ENCODE measurements around the gene ZBTB47. TPM values are rescaled to one million over a fixed set of nuclear protein-coding genes. Genes with fewer than 3 reads are reported as not detected.

The ZBTB47 gene
- total RNA-seq, 3 donors from 2014 or later, result 0.26 to 0.79 (median 0.56) TPM

GRCh38 chr3:42640771-42641370 lies 12.6 kb upstream of the ZBTB47 start:
- no peak for DNase-seq
- no peak overlapping the region for H3K4me3 Mint-ChIP-seq
- H3K36me3 Mint-ChIP-seq (ENCODE audit: insufficient read depth), result peaks cover 29% of the 10 kb centered on the region
- H3K27me3 Mint-ChIP-seq (ENCODE audit: low read depth), result no peaks in the 10 kb centered on the region
- peaks cover 12% of the 10 kb centered on the region for H3K4me1 Mint-ChIP-seq (ENCODE audit: low read depth)
- no peaks in the 10 kb centered on the region for H3K9me3 Mint-ChIP-seq
- no peak for ATAC-seq

GRCh38 chr3:42647821-42648459 lies 5.6 kb upstream of the ZBTB47 start:
- no peak for ATAC-seq
- H3K27me3 Mint-ChIP-seq (ENCODE audit: low read depth), result no peaks in the 10 kb centered on the region
- no peak overlapping the region for H3K4me3 Mint-ChIP-seq
- H3K4me1 Mint-ChIP-seq (ENCODE audit: low read depth), result peaks cover 10% of the 10 kb centered on the region
- no peaks in the 10 kb centered on the region for H3K9me3 Mint-ChIP-seq
- peaks cover 26% of the 10 kb centered on the region for H3K36me3 Mint-ChIP-seq (ENCODE audit: insufficient read depth)
- DNase-seq, result no peak

GRCh38 chr3:42649006-42649405 lies 4.5 kb upstream of the ZBTB47 start:
- DNase-seq, result no peak
- no peaks in the 10 kb centered on the region for H3K9me3 Mint-ChIP-seq
- no peaks in the 10 kb centered on the region for H3K27me3 Mint-ChIP-seq (ENCODE audit: low read depth)
- H3K4me1 Mint-ChIP-seq (ENCODE audit: low read depth), result peaks cover 18% of the 10 kb centered on the region
- H3K4me3 Mint-ChIP-seq, result no peak overlapping the region
- no peak for ATAC-seq
- H3K36me3 Mint-ChIP-seq (ENCODE audit: insufficient read depth), result peaks cover 19% of the 10 kb centered on the region

- H3K4me1 Mint-ChIP-seq (ENCODE audit: low read depth), result peaks cover 18% of the 10 kb centered on the region
- no peak for DNase-seq
- no peak for ATAC-seq
- H3K36me3 Mint-ChIP-seq (ENCODE audit: insufficient read depth), result peaks cover 14% of the 10 kb centered on the region
- H3K4me3 Mint-ChIP-seq, result no peak overlapping the region
- no peaks in the 10 kb centered on the region for H3K9me3 Mint-ChIP-seq
- H3K27me3 Mint-ChIP-seq (ENCODE audit: low read depth), result no peaks in the 10 kb centered on the region
These were observed 3.7 kb upstream of the ZBTB47 start for GRCh38 chr3:42649783-42650182.

DNA sequence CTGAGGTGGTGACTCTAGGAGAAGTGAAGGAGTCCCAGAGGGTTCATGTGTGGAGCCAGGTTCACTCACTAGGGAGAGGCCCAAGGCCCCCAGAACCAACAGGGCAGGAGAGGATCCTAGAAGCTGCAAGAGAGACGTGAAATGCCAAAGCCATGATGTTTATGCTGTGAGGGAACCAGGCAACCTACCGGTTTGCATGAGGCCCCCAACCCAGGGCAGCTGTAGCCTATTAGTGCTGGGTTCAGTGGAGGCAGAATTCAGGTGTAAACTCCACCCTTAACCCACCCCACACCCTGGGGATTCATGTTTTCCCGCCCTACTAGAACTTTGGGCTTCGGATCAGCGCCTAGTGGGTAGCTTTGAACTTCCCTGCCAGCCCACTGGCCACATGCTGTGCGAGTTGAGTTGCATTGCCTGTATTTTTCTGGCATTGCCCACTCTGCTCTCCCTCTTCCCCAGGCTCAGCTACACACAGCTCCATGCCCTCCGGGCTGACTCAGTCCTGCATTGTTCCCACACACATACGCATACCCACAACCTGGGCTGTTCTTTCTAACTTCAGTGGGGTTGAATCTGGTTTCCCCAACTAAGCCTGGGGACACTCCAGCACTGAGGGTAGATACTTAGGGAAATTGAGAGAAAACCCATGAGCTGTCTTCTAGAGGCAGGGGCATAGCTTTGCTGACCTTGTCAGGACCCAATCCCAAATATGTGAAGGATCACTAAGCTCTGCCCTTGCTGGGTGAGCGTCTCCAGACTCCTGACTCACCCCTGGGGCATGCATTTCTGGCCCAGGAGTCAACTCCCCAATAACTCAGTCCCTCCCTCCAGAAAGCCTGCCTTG lies 2.0 kb upstream of the ZBTB47 start:
- peaks cover 8% of the 10 kb centered on the region for H3K36me3 Mint-ChIP-seq (ENCODE audit: insufficient read depth)
- no peak for ATAC-seq

GRCh38 chr3:42652251-42652610 lies 1.3 kb upstream of the ZBTB47 start:
- no peak for ATAC-seq
- H3K36me3 Mint-ChIP-seq (ENCODE audit: insufficient read depth), result peaks cover 4% of the 10 kb centered on the region
- DNase-seq, result no peak
- no peaks in the 10 kb centered on the region for H3K9me3 Mint-ChIP-seq
- peaks cover 14% of the 10 kb centered on the region for H3K4me1 Mint-ChIP-seq (ENCODE audit: low read depth)
- no peak overlapping the region for H3K4me3 Mint-ChIP-seq
- H3K27me3 Mint-ChIP-seq (ENCODE audit: low read depth), result no peaks in the 10 kb centered on the region

More for the DNA sequence above, 2.0 kb upstream of the ZBTB47 start:
- Mint-ChIP-seq H3K9me3 (no peaks in the 10 kb centered on the region), H3K4me1 (ENCODE audit: low read depth) (peaks cover 19% of the 10 kb centered on the region), H3K4me3 (no peak overlapping the region), H3K27me3 (ENCODE audit: low read depth) (no peaks in the 10 kb centered on the region)
- DNase-seq, result no peak

- peak overlapping the region; percentile 84 for H3K4me3 Mint-ChIP-seq
- no peak for ATAC-seq
- no peaks in the 10 kb centered on the region for H3K9me3 Mint-ChIP-seq
These were observed 740 bp upstream of the ZBTB47 start for GRCh38 chr3:42652611-42653302.

DNA sequence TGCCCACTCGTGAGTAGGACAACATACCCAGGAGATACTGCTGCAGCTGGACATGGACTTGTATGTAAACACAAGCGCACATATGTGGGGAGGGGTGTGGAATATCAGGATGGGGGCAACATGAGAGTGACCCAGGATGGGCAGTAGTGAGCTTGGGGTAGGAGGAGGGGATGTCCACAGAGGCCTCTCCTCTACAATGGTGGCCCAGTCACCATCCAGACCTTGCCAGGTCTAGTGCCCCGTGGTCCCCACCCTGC lies 266 bp upstream of the ZBTB47 start:
- H3K9me3 Mint-ChIP-seq, result no peaks in the 10 kb centered on the region
- no peak for ATAC-seq
- peaks cover 12% of the 10 kb centered on the region for H3K4me1 Mint-ChIP-seq (ENCODE audit: low read depth)

More at GRCh38 chr3:42652611-42653302, 740 bp upstream of the ZBTB47 start:
- Mint-ChIP-seq H3K27me3 (ENCODE audit: low read depth) (no peaks in the 10 kb centered on the region), H3K4me1 (ENCODE audit: low read depth) (peaks cover 14% of the 10 kb centered on the region), H3K36me3 (ENCODE audit: insufficient read depth) (peaks cover 3% of the 10 kb centered on the region)
- DNase-seq, result no peak

GRCh38 chr3:42654331-42655201 lies 1.1 kb downstream of the ZBTB47 start:
- Mint-ChIP-seq H3K36me3 (ENCODE audit: insufficient read depth) (no peaks in the 10 kb centered on the region), H3K27me3 (ENCODE audit: low read depth) (no peaks in the 10 kb centered on the region), H3K9me3 (no peaks in the 10 kb centered on the region), H3K4me3 (peak overlapping the region; percentile 59), H3K4me1 (ENCODE audit: low read depth) (peaks cover 12% of the 10 kb centered on the region)
- ATAC-seq (peak; percentile 64 to 72), DNase-seq (no peak)

More for the DNA sequence above, 266 bp upstream of the ZBTB47 start:
- no peak for DNase-seq
- Mint-ChIP-seq H3K36me3 (ENCODE audit: insufficient read depth) (no peaks in the 10 kb centered on the region), H3K4me3 (peak overlapping the region; percentile 84), H3K27me3 (ENCODE audit: low read depth) (no peaks in the 10 kb centered on the region)

DNA sequence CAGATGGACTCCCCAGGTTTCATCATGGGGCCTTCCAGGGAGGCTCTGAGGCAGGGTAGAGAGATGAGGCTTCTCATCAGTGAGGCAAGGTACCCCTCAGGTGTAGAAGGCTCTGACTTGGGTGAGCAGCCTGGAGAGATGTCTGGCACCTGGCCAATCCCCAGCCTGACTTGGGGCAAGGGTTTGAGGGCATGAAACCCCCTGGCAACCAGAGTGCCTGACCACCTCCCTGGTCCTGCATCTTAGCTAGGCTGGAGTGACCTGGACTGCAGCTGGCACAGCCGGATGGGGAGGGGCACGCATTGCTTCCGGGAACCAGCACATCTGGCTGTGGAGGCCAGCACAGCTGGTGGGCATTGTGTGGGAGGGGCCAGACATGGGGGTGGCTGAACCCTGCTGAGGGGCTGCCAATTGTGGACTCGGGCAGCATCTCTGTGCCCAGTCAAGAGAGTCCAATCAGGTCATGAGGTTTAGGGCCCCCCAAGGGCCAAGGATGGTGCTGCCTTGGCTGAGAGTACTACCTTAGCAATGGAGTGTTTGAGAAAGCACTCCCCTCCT lies 1.9 kb downstream of the ZBTB47 start:
- peaks cover 12% of the 10 kb centered on the region for H3K4me1 Mint-ChIP-seq (ENCODE audit: low read depth)
- H3K4me3 Mint-ChIP-seq, result peak overlapping the region; percentile 59
- no peaks in the 10 kb centered on the region for H3K36me3 Mint-ChIP-seq (ENCODE audit: insufficient read depth)
- no peak for ATAC-seq
- no peaks in the 10 kb centered on the region for H3K27me3 Mint-ChIP-seq (ENCODE audit: low read depth)
- peak; percentile 5 for DNase-seq
- H3K9me3 Mint-ChIP-seq, result no peaks in the 10 kb centered on the region

DNA sequence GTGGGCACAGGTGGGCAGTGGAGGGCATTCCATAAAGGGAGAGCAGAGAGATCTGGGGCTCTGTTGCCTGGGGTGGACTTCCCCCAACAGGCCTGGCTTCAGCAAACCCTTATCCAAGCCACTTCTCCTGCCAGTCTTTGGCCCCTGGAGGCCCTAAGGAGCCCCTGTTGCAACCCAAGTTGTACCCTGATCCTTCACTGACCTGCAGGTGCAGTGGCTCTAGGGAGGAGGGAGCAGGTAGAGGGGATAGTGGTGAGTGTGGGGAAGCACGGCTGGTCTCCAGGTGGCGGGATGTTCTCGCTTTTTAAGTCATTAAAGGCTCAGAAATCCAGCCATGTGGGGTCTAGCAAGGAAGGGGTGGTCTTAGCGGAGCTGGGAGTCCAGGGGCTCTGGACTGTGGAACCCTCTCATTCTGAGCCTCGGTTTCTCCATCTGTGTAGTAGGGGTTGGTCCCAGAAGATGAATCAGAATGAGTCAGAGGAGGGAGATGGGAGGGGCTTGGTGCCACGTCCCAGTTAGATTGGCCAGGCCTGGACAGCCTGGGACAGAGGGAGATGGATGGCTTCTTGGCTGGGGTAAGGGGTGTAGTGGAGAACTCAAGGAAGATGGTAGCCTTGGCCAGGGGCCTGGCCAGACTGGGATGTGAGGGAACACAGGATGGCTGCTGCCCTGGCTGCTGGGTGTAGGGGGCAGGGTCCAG lies 2.6 kb downstream of the ZBTB47 start:
- no peak for DNase-seq
- Mint-ChIP-seq H3K4me1 (ENCODE audit: low read depth) (peaks cover 12% of the 10 kb centered on the region), H3K27me3 (ENCODE audit: low read depth) (no peaks in the 10 kb centered on the region), H3K36me3 (ENCODE audit: insufficient read depth) (no peaks in the 10 kb centered on the region), H3K9me3 (no peaks in the 10 kb centered on the region), H3K4me3 (no peak overlapping the region)
- no peak for ATAC-seq

- Mint-ChIP-seq H3K4me1 (ENCODE audit: low read depth) (peaks cover 12% of the 10 kb centered on the region), H3K27me3 (ENCODE audit: low read depth) (no peaks in the 10 kb centered on the region), H3K4me3 (no peak overlapping the region), H3K36me3 (ENCODE audit: insufficient read depth) (no peaks in the 10 kb centered on the region), H3K9me3 (no peaks in the 10 kb centered on the region)
- DNase-seq, result no peak
- no peak for ATAC-seq
These were observed 3.4 kb downstream of the ZBTB47 start for GRCh38 chr3:42656680-42657610.
